ENCODE measurements around the gene PRKAG1.

The PRKAG1 gene

DNA sequence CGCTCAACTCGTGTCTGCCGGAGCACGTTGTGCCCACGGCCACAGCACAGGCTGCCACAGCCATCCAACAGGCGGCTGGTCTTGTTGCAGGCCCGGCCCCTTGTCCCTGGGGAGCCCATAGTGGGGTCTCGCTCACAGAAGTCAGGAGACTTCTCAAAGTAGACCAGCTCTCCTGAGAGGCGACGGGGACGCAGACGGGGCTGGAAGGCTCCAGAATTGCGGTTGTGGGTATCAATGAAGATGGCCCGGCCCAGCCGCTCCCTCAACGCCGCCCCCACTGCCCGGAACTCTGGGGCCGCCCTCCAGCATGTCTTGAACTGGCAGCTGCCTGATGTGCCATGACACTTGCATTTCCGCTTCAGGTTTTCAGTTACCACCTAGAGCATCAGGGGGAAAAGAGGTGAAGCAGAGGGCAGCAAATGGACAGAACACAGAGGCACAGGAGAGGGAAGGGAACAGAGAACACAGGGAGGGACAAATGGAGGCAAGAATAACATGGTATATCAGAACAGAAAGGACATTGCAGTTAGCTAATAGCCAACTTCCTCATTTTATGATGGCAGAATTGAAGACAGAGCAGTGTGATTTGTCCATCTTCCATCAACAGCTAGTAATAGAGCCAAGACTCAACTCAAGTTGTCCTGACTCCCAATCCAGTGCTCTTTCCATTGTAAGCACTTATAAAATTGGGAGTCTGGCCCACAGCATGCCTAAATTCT is 52.2 kb downstream of the PRKAG1 start:
- DNase-seq (ENCODE audit: low read depth) = no peak

GRCh38 chr12:48965298-48965838 is 53.2 kb downstream of the PRKAG1 start:
- DNase-seq (ENCODE audit: low read depth) = no peak

GRCh38 chr12:48961801-48962200 is 56.8 kb downstream of the PRKAG1 start:
- no peak for DNase-seq (ENCODE audit: low read depth)

DNA sequence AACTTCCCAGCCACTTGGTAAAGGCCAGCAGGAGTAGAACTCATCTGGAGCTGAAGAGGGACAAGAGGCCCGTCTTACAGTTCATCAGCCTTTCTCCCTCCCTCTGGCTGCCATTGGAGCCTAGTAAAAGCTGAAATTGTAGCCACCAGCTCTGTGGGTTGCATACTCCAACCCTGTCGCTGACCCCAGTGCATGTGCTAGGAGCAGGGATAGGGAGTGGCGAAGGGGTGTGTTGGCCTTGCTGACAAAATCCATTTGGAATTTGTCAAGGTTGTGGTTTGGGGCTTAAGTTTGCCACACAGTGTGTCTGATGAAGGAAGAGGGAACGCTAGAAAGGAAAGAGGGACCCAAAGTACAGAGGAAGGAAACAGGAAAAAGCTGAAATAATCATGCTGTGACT is 57.2 kb downstream of the PRKAG1 start:
- DNase-seq (ENCODE audit: low read depth) = no peak

DNA sequence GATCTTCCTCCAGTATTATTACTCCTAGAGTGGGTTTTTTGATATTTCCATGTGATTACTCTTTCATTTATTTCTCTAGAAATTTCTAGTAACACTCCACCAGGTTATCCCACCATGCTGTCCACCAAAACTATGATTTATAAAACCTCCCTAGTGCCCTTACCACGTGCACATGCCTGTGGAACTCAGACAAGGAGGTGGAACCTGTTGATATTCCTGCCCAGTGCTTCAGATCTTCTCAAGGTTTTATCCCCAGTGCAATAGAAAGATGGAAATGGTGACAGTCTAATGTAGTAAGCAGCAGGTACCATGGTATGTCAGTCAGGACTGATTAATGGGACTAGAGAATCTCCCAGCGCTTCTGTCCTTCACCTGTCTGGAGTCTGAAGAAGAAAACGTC is 57.7 kb downstream of the PRKAG1 start:
- DNase-seq (ENCODE audit: low read depth) = no peak

- DNase-seq (ENCODE audit: low read depth) = no peak
Measured at GRCh38 chr12:48958049-48958388, 60.6 kb downstream of the PRKAG1 start.

DNA sequence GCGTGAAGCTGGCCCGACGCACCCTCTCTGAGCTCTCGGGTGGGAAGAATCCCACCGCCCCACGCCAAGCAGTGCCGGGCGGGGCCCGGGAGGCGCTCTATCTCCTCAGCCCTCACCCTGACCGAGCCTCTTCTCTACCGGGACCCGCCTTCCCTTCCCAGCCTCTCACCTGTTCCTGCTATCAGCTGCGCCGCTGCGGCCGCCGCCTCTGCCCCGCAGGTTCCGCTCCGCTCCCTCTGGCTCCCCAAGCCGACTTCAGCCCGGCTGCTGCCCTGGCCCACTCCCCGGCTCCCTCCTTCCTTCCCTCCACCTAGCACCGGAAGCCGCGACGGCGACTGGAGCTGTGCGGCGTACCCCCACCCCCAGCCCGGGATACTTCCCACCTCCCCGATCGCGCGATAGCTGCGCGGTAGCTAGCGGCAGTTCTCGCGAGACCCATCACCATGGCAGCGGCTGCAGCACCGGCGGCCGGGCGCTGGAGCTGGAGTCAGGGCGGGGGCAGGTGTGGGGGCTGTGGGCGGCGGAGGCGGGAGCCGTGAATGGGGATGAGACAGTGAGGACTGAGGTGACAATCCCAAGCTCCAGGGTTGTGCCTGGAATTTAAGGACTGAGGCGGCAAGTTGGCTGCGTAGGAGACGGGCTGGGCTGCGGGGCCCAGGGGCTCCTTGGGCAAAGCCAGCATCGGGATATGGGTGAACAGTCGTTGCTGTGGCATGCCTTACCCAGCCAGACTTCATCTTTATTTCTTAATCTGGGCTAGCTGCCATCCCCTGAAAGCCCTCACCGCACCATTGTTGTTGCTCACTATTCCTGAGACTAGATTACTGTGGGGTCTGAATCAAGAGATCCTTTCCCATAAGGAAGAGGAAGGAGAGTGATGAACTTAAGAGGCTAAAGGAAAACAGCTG is 61.2 kb downstream of the PRKAG1 start, which contains the start of gene ARF3:
Gene ARF3, minus strand, starts transcription at position 347 of the 908 bp plus-strand sequence. CDS start 16,392 bp downstream, outside the sequence.
- peak; percentile 54 for DNase-seq (ENCODE audit: low read depth)

GRCh38 chr12:48956279-48957140 is 62.1 kb downstream of the PRKAG1 start:
- DNase-seq (ENCODE audit: low read depth) = peak; percentile 83

GRCh38 chr12:48954841-48955501 is 63.6 kb downstream of the PRKAG1 start:
- no peak for DNase-seq (ENCODE audit: low read depth)

- DNase-seq (ENCODE audit: low read depth) = no peak
Measured at GRCh38 chr12:48954061-48954460, 64.5 kb downstream of the PRKAG1 start.

- no peak for DNase-seq (ENCODE audit: low read depth)
Measured at GRCh38 chr12:48952691-48953090, 65.9 kb downstream of the PRKAG1 start.

All from HS-5 (cell line).